Melanocyte of skin (primary cell): Measurements from ENCODE around the gene CRISPLD2. TPM values are rescaled to one million over a fixed set of nuclear protein-coding genes. Genes with fewer than 3 reads are reported as not detected.

ENCODE experiments used
- total RNA-seq, 2 donors: library from RNA; depleted of rRNA; stranded (reverse); fragments of >200 nt; gene quantifications; 2 replicates each; pipeline ENCODE4 v1.2.3, GENCODE V29; 2012

CRISPLD2 gene, protein sequence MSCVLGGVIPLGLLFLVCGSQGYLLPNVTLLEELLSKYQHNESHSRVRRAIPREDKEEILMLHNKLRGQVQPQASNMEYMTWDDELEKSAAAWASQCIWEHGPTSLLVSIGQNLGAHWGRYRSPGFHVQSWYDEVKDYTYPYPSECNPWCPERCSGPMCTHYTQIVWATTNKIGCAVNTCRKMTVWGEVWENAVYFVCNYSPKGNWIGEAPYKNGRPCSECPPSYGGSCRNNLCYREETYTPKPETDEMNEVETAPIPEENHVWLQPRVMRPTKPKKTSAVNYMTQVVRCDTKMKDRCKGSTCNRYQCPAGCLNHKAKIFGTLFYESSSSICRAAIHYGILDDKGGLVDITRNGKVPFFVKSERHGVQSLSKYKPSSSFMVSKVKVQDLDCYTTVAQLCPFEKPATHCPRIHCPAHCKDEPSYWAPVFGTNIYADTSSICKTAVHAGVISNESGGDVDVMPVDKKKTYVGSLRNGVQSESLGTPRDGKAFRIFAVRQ
- 1 to 10 TPM; 2.7 to 3.1 TPM for total RNA-seq

DNA sequence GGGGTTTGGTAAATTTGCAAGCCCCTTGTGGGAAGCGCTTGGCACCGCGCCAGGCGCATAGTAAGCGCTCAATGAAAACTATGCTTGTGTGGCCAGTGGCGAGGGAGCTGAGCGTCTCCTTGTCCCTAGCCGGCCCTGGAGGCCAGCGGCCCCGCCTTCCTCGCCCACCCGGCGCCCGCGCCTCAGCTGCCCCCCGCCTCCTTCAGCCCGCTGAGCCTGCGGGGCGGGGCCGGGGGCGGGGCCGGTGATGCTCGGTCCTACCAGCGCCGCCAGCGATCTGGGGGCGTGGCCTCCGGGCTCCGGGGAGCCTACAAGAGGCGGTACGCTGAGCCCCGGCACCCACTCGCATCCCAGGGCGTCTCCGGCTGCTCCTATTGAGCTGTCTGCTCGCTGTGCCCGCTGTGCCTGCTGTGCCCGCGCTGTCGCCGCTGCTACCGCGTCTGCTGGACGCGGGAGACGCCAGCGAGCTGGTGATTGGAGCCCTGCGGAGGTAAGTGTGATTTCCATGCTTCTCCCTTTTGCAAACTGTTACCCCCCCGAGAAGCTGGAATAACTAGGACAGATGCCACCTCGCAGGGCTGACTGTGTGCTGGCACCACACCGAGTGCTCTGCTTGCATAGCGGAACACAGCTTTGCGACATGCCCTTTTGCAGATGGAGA lies at the start of gene CRISPLD2:
Gene CRISPLD2, plus strand, starts transcription at position 342 of the 661 bp plus-strand sequence. CDS start 18,511 bp downstream, outside the sequence.

Other genes starting within 250 kb of the CRISPLD2 start
- 100 to 1,000 TPM in 1 of 2 donors, 10 to 100 TPM in 1; 49.9 to 148 TPM for gene COTL1, start 201.9 kb upstream of the CRISPLD2 start, total RNA-seq
- 10 to 100 TPM; 38.2 to 51.6 TPM for gene KLHL36, start 171.5 kb upstream of the CRISPLD2 start, total RNA-seq
- gene USP10, start 120.0 kb upstream of the CRISPLD2 start, total RNA-seq, result 10 to 100 TPM; 48.5 to 73.9 TPM
- gene ZDHHC7, start 191.6 kb downstream of the CRISPLD2 start, total RNA-seq, result 100 to 1,000 TPM in 1 of 2 donors, 10 to 100 TPM in 1; 90.9 to 118 TPM
- 10 to 100 TPM in 1 of 2 donors, 1 to 10 TPM in 1; 7.7 to 19.3 TPM for gene KIAA0513, start 207.8 kb downstream of the CRISPLD2 start, total RNA-seq